HCT116 (cell line): ENCODE results near the gene CNPY4. TPM values are rescaled to one million over a fixed set of nuclear protein-coding genes. Genes with fewer than 3 reads are reported as not detected.

Source experiments
- ATAC-seq: fragments of 200-7000 bp; cut with Tn5 transposase; 2 replicates; pipeline ENCODE4 v1.9.1; 2020; ENCODE audit warnings: mild to moderate bottlenecking, moderate library complexity
- BruUV-seq: library from RNA; stranded (reverse); fragments of 400-500 nt; replicated peaks from 2 replicates; lab custom pipeline; 2021; lab: Mats Ljungman, UMichigan
- CTCF ChIA-PET: fragments of 300-600 bp; sonication (Branson Sonifier 250); formaldehyde crosslinking; loops from one replicate; lab custom pipeline; 2021; ENCODE audit warnings: antibody characterized with exemption; lab: Charles Lee
- POLR2A ChIA-PET: fragments of 300-600, 350-600 bp; sonication (Branson Sonifier 250); formaldehyde crosslinking; loops from one replicate; lab custom pipeline; 2021; ENCODE audit warnings: antibody characterized with exemption; lab: Charles Lee
- RAD21 ChIA-PET, 2 experiments: fragments of 300-600 bp; sonication (Branson Sonifier 250); formaldehyde crosslinking; loops; one replicate each; lab custom pipeline; 2023; ENCODE audit warnings: low total read pairs in 2 of 2; ENCODE audit not compliant: uncharacterized antibody in 2 of 2, unreplicated experiment in 2 of 2, low non-redundant PET in 1 of 2; lab: Charles Lee
- DNase-seq: peaks from one replicate; pipeline ENCODE4 v3.0.0-alpha.2; 2010; ENCODE audit warnings: low read depth, low spot score
- H2AFZ ChIP-seq: fragments of 200-600 bp; shearing (Covaris generic), sonication (generic); 2 replicates; pipeline ENCODE4 v1.6.1; 2017; ENCODE audit warnings: low read depth, mixed run types, mixed read lengths, antibody characterized with exemption, low read length; ENCODE audit not compliant: poor library complexity, severe bottlenecking
- H3K27ac ChIP-seq: 2 replicates; pipeline ENCODE4 v1.5.1; 2012; ENCODE audit warnings: low read depth, low read length
- H3K27me3 ChIP-seq: fragments of 200-600 bp; sonication (generic); 2 replicates; pipeline ENCODE4 v1.6.1; 2016; ENCODE audit warnings: mixed run types, low read length, mixed read lengths; ENCODE audit not compliant: insufficient read depth
- H3K36me3 ChIP-seq, 2 experiments: fragments of 200-500 bp in 1 of 2; fragments of 200-600 bp in 1 of 2; sonication (Bioruptor generic) in 1 of 2; sonication (generic) in 1 of 2; 2 replicates each; pipeline versions ENCODE4 v1.5.1 to v1.6.1; 2014 to 2016; ENCODE audit warnings: low read length in 2 of 2, inconsistent platforms in 1 of 2, mixed read lengths in 1 of 2, mixed run types in 1 of 2; ENCODE audit not compliant: insufficient read depth in 2 of 2, control insufficient read depth in 1 of 2
- H3K4me1 ChIP-seq, 2 experiments: fragments of 200-600 bp in 1 of 2; sonication (generic) in 1 of 2; 2 replicates each; pipeline versions ENCODE4 v1.5.1 to v1.6.1; 2012 to 2017; ENCODE audit warnings: low read length in 2 of 2, inconsistent platforms in 1 of 2, mild to moderate bottlenecking in 1 of 2, mixed read lengths in 1 of 2, mixed run types in 1 of 2, moderate library complexity in 1 of 2; ENCODE audit not compliant: insufficient read depth in 2 of 2, control insufficient read depth in 1 of 2
- H3K4me2 ChIP-seq: fragments of 200-600 bp; sonication (generic); 2 replicates; pipeline ENCODE4 v1.6.1; 2017; ENCODE audit warnings: mixed run types, low read length, mixed read lengths
- H3K4me3 ChIP-seq, 2 experiments: fragments of 200-600 bp in 1 of 2; sonication (generic) in 1 of 2; replicated peaks in 1 of 2; 2 replicates each; pipeline ENCODE4 v1.5.1; 2011 to 2016; ENCODE audit warnings: low read length in 2 of 2, control low read depth in 1 of 2, low read depth in 1 of 2, mild to moderate bottlenecking in 1 of 2, mixed read lengths in 1 of 2, mixed run types in 1 of 2
- H3K79me2 ChIP-seq: fragments of 200-600 bp; sonication (generic); 2 replicates; pipeline ENCODE4 v1.6.1; 2017; ENCODE audit warnings: mild to moderate bottlenecking, mixed run types, low read length, moderate library complexity, mixed read lengths; ENCODE audit not compliant: insufficient read depth
- H3K9ac ChIP-seq: fragments of 200-600 bp; sonication (generic); 2 replicates; pipeline ENCODE4 v1.6.1; 2016; ENCODE audit warnings: low read length, mixed read lengths
- H3K9me2 ChIP-seq: fragments of 200-600 bp; sonication (generic), shearing (Covaris generic); 2 replicates; pipeline ENCODE4 v1.6.1; 2017; ENCODE audit warnings: mixed run types, mild to moderate bottlenecking, moderate library complexity; ENCODE audit not compliant: insufficient read depth
- H3K9me3 ChIP-seq, 2 experiments: fragments of 200-500 bp in 1 of 2; fragments of 200-600 bp in 1 of 2; sonication (Bioruptor generic) in 1 of 2; sonication (generic) in 1 of 2; 2 replicates each; pipeline ENCODE4 v1.6.1; 2014 to 2017; ENCODE audit warnings: low read length in 2 of 2, mixed read lengths in 2 of 2, inconsistent platforms in 1 of 2, low read depth in 1 of 2, mild to moderate bottlenecking in 1 of 2, mixed run types in 1 of 2, moderate library complexity in 1 of 2; ENCODE audit not compliant: control insufficient read depth in 1 of 2, insufficient read depth in 1 of 2
- H4K20me1 ChIP-seq: fragments of 200-600 bp; sonication (generic), shearing (Covaris generic); 2 replicates; pipeline ENCODE4 v1.6.1; 2017; ENCODE audit warnings: mixed run types, mild to moderate bottlenecking, moderate library complexity; ENCODE audit not compliant: insufficient read depth
- CBX3 ChIP-seq: IDR thresholded peaks from 2 replicates; pipeline ENCODE4 v1.6.1; 2012; ENCODE audit warnings: low read depth
- CEBPB ChIP-seq: IDR thresholded peaks from 2 replicates; pipeline ENCODE4 v1.6.1; 2012; ENCODE audit warnings: low read depth
- EGR1 ChIP-seq: IDR thresholded peaks from 2 replicates; pipeline ENCODE4 v1.6.1; 2012; ENCODE audit warnings: low read depth
- ELF1 ChIP-seq: IDR thresholded peaks from 2 replicates; pipeline ENCODE4 v1.6.1; 2012; ENCODE audit warnings: low read depth, borderline replicate concordance
- EZH2phosphoT487 ChIP-seq: fragments of 200-600 bp; IDR thresholded peaks from 2 replicates; pipeline ENCODE4 v1.6.1; 2018; ENCODE audit warnings: antibody characterized with exemption, borderline replicate concordance
- FOSL1 ChIP-seq: IDR thresholded peaks from 2 replicates; pipeline ENCODE4 v1.6.1; 2012; ENCODE audit warnings: low read depth
- JUND ChIP-seq: IDR thresholded peaks from 2 replicates; pipeline ENCODE4 v1.6.1; 2012
- MAX ChIP-seq: IDR thresholded peaks from 2 replicates; pipeline ENCODE4 v1.6.1; 2012
- POLR2A ChIP-seq: IDR thresholded peaks from 2 replicates; pipeline ENCODE4 v1.7.0; 2011; ENCODE audit warnings: borderline replicate concordance; ENCODE audit not compliant: insufficient read depth, insufficient read length; ENCODE audit errors: extremely low read depth
- POLR2AphosphoS5 ChIP-seq: IDR thresholded peaks from 2 replicates; pipeline ENCODE4 v1.6.1; 2011; ENCODE audit warnings: mild to moderate bottlenecking, low read depth, low read length, moderate library complexity
- REST ChIP-seq: IDR thresholded peaks from 2 replicates; pipeline ENCODE4 v1.6.1; 2012; ENCODE audit warnings: low read depth
- SIN3A ChIP-seq: IDR thresholded peaks from 2 replicates; pipeline ENCODE4 v1.6.1; 2012; ENCODE audit warnings: low read depth
- SP1 ChIP-seq: IDR thresholded peaks from 2 replicates; pipeline ENCODE4 v1.6.1; 2012; ENCODE audit warnings: low read depth
- SRF ChIP-seq: IDR thresholded peaks from 2 replicates; pipeline ENCODE4 v1.6.1; 2012; ENCODE audit warnings: low read depth
- TCF7L2 ChIP-seq: IDR thresholded peaks from 2 replicates; pipeline ENCODE4 v1.7.0; 2011; ENCODE audit warnings: borderline replicate concordance, inconsistent platforms; ENCODE audit not compliant: insufficient read depth, insufficient read length; ENCODE audit errors: extremely low read depth
- YY1 ChIP-seq: IDR thresholded peaks from 2 replicates; pipeline ENCODE4 v1.6.1; 2011; ENCODE audit warnings: low read length, low read depth, moderate library complexity, mild to moderate bottlenecking; ENCODE audit not compliant: insufficient replicate concordance; ENCODE audit errors: extremely low read depth
- intact Hi-C: fragments of 100-400 bp; cut with micrococcal nuclease; formaldehyde crosslinking; loops from 2 replicates; pipeline ENCODE4 v1.10.0; 2022
- total RNA-seq: library from RNA; stranded (reverse); gene quantifications from one replicate; pipeline ENCODE4 v1.2.1, GENCODE V29; 2021; ENCODE audit not compliant: unreplicated experiment
- TF ChIP-seq, protein P1 (sequence below): IDR thresholded peaks from 2 replicates; pipeline ENCODE4 v1.6.1; 2012
- TF ChIP-seq, protein P2 (sequence below): IDR thresholded peaks from 2 replicates; pipeline ENCODE4 v1.6.1; 2011; ENCODE audit warnings: mild to moderate bottlenecking, low read length, moderate library complexity; ENCODE audit not compliant: insufficient replicate concordance; ENCODE audit errors: extremely low read depth
- TF ChIP-seq, protein P3 (sequence below), 3 experiments: fragments of 200-600 bp in 1 of 3; sonication (generic) in 1 of 3; IDR thresholded peaks in 2 of 3; conservative IDR thresholded peaks in 1 of 3; 2 replicates each; pipeline ENCODE4 v1.5.1; 2012 to 2017; ENCODE audit warnings: low read depth in 2 of 3, low read length in 2 of 3, antibody characterized with exemption in 1 of 3, borderline replicate concordance in 1 of 3, control low read depth in 1 of 3, mild to moderate bottlenecking in 1 of 3, mixed read lengths in 1 of 3, mixed run types in 1 of 3, moderate library complexity in 1 of 3; ENCODE audit not compliant: insufficient read depth in 1 of 3

CNPY4 gene
- total RNA-seq, 1 experiment from 2014 or later: 2.6 TPM

DNA sequence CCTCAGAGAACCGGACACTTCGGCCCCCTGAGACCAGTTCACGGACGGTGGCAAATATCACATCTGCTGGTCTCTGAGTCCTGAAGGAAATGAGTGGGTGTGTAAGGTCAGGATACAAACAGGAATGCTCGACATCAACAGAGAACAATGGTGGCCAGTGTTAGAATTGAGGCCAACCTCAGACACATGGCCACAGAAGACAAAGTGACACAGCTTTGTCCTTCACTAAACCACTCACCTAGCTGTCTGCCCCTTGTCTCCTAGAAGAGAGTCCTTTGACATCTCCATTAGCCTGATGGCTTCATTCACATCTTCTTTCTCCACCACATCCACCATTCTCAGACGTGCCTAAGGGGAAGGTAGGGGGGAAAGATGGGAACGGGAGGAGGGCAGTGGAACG lies 26.4 kb upstream of the CNPY4 start (continued):
- no peak for TF ChIP-seq YY1
- TF ChIP-seq POLR2A: no peak
- TF ChIP-seq TCF7L2: no peak
- no peak for TF ChIP-seq CEBPB
- no peak for TF ChIP-seq FOSL1
- no peak for TF ChIP-seq SIN3A

DNA sequence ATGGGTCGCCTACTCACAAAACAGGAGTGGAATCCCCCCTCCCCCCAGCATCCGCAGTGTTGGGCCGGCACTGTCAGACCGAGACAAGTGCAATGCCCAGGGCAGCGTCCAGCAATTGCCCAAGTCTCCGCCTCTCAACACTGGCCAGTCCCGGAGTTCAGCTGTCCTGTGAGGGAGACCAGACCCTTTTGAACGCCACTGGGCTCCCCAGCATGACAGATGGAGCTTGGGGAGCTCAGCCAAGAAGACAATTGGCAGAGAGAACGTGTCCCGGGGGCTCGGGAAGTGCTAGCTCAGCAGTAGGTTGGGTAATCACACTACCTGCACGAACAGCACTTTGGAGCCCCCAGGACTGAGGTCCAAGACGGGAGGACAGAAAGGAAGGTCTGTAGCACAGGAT lies 25.9 kb upstream of the CNPY4 start:
- ChIA-PET RAD21 (no interaction called here), CTCF (no interaction called here), POLR2A (no interaction called here)
- peaks cover 67% of the 10 kb centered on the region for H3K79me2 ChIP-seq
- no peaks in the 10 kb centered on the region for H3K27me3 ChIP-seq
- H3K4me3 ChIP-seq: no peak overlapping the region
- H2AFZ ChIP-seq: no peak overlapping the region
- peaks cover 0 to 19% of the 10 kb centered on the region in 2 experiments; a peak in 3 of 4 replicates for H3K4me1 ChIP-seq
- no TSS peak for BruUV-seq
- H3K9me3 ChIP-seq: no peaks in the 10 kb centered on the region
- H3K9me2 ChIP-seq: no peaks in the 10 kb centered on the region
- H3K9ac ChIP-seq: no peak overlapping the region
- intact Hi-C loops: no loop called here
- peaks cover 55 to 76% of the 10 kb centered on the region in 2 experiments for H3K36me3 ChIP-seq
- no peak for ATAC-seq
- no peak overlapping the region for H3K4me2 ChIP-seq
- no peak for DNase-seq
- peaks cover 15% of the 10 kb centered on the region for H4K20me1 ChIP-seq
- H3K27ac ChIP-seq: no peak overlapping the region
- no peak for TF ChIP-seq FOSL1
- TF ChIP-seq EZH2phosphoT487: no peak
- no peak for TF ChIP-seq REST
- no peak for TF ChIP-seq MAX
- no peak for TF ChIP-seq TCF7L2
- TF ChIP-seq, protein P1, sequence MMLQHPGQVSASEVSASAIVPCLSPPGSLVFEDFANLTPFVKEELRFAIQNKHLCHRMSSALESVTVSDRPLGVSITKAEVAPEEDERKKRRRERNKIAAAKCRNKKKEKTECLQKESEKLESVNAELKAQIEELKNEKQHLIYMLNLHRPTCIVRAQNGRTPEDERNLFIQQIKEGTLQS: no peak
- TF ChIP-seq CEBPB: no peak
- TF ChIP-seq ELF1: no peak
- TF ChIP-seq, protein P2, sequence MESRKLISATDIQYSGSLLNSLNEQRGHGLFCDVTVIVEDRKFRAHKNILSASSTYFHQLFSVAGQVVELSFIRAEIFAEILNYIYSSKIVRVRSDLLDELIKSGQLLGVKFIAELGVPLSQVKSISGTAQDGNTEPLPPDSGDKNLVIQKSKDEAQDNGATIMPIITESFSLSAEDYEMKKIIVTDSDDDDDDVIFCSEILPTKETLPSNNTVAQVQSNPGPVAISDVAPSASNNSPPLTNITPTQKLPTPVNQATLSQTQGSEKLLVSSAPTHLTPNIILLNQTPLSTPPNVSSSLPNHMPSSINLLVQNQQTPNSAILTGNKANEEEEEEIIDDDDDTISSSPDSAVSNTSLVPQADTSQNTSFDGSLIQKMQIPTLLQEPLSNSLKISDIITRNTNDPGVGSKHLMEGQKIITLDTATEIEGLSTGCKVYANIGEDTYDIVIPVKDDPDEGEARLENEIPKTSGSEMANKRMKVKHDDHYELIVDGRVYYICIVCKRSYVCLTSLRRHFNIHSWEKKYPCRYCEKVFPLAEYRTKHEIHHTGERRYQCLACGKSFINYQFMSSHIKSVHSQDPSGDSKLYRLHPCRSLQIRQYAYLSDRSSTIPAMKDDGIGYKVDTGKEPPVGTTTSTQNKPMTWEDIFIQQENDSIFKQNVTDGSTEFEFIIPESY: no peak
- TF ChIP-seq POLR2AphosphoS5: no peak
- TF ChIP-seq, protein P3, sequence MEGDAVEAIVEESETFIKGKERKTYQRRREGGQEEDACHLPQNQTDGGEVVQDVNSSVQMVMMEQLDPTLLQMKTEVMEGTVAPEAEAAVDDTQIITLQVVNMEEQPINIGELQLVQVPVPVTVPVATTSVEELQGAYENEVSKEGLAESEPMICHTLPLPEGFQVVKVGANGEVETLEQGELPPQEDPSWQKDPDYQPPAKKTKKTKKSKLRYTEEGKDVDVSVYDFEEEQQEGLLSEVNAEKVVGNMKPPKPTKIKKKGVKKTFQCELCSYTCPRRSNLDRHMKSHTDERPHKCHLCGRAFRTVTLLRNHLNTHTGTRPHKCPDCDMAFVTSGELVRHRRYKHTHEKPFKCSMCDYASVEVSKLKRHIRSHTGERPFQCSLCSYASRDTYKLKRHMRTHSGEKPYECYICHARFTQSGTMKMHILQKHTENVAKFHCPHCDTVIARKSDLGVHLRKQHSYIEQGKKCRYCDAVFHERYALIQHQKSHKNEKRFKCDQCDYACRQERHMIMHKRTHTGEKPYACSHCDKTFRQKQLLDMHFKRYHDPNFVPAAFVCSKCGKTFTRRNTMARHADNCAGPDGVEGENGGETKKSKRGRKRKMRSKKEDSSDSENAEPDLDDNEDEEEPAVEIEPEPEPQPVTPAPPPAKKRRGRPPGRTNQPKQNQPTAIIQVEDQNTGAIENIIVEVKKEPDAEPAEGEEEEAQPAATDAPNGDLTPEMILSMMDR (IDR thresholded peaks at IDR 0.05 in 2 of 3, conservative IDR thresholded peaks at IDR 0.05 in 1 of 3; ENCODE audit: borderline replicate concordance in 1 of 3, insufficient read depth in 1 of 3, low read depth in 2 of 3, low read length in 2 of 3): no peak
- no peak for TF ChIP-seq YY1
- no peak for TF ChIP-seq CBX3
- TF ChIP-seq SRF: no peak
- no peak for TF ChIP-seq JUND
- TF ChIP-seq EGR1: no peak
- TF ChIP-seq SP1: no peak
